Bronchial smooth muscle cell (primary cell): Measurements from ENCODE around the gene ORAI2. TPM values are rescaled to one million over a fixed set of nuclear protein-coding genes. Genes with fewer than 3 reads are reported as not detected.

Experiments used
- total RNA-seq: library from RNA; depleted of rRNA; stranded (reverse); fragments of >200 nt; gene quantifications from 2 replicates; pipeline ENCODE4 v1.2.1, GENCODE V29; 2014

ORAI2 gene
- total RNA-seq, result 27.8 and 27.9 TPM in 2 replicates

DNA sequence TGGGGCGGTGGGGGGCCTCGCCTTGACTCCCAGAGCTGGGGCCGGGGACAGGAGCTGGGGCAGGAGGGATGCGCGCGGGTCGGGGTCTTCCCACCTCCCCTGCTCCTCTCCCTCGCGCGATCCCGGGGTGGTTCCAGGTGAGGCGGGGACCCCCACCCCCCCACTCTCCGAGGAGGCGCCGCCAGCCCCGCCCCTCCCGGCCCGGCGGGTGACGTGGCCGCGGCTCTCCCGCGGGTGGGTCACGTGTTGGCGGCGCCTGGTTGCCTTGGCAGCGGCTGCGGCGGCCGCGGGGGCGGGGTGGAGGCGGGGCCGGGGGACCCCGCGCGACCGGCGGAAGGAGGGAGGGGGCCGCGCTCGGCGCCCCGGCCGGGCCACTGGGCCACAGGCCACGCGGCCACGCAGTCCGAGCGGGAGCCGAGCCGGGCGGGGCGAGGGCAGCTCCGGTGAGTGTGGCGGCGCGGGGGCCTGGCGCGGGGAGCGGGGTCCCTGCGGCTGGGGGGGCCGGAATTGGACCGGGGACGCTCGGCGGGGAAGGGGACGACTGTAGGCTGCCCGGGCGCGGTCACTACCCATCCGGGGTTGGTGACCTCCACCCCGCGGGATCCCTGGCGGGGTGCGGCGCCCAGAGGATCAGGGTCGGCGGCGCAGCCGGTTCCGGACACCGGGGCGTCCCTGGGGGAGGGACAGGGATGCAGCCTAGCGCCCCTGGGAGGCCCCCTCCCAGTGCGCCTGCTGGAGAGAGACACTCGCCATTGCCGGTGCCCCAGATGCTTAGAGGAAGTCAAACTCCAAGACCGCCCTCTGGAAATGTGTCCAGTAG is at the start of gene ORAI2:
Gene ORAI2 (plus strand): TSS at position 357 of the 820 bp plus-strand sequence. CDS start 5,382 bp downstream, outside the sequence.

GRCh38 chr7:102395873-102396709 is 37.3 kb upstream of the ORAI2 start, which contains the start of gene PRKRIP1:
Gene PRKRIP1 (plus strand): TSS chr7:102396363. CDS start chr7:102396412, 49 bp downstream.

GRCh38 chr7:102464577-102465280 is 31.4 kb downstream of the ORAI2 start, which contains the start of the genes ALKBH4 and LRWD1:
Gene ALKBH4 (minus strand): TSS chr7:102464863. CDS start chr7:102464836, 27 bp downstream.
Gene LRWD1 (plus strand): TSS chr7:102464984. CDS start chr7:102465081, 97 bp downstream.

DNA sequence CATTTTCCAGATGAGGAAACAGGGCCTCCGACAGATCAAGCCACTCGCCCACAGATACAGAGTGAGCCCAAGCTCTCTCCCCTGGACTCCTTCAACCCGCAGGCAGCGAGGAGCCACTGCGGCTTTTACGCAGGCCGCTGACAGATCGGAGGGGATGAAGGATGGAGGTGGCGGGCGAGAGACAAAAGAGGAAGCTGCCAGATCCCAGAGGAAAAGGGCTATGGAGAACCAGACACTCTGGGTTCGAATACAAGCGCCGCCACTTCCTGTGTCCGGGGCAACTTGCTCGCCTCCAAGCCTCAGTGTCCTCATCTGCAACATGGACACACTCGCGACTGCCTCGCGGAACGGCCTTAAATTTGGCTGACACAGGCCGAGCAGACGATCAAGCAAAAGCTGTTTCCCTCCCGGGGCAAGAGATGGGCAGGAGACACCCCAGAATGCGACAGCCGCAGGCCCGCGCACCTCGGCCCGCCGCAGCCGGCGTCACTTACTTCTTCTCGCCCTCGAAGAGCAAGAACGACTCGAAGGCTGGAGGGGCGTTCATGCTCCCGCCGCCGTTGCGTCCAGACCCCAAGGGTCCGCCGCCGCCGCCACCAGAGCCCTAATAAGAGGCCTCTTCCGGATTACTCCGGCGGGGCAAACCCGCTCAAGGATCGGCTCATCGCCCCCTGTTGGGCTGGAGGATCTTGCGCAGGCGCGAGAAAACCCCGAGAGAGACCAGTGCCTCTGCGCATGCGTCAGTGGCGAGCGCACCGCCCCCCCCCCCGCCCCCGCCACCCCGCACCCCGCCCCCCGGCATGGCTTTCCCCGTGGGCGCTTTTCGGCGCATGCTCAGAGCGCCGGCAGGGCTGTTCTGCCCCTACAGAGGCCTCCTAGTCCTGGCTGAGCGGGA is 45.2 kb downstream of the ORAI2 start, which contains the start of gene POLR2J:
Gene POLR2J (minus strand): TSS at position 609 of the 895 bp plus-strand sequence. CDS start 62 bp downstream, at position 547.

Other genes with a start within 250 kb of the ORAI2 start
- gene SH2B2, start 146.7 kb upstream of the ORAI2 start, total RNA-seq, result 0.94 and 0.95 TPM in 2 replicates
- not detected in 2 replicates for gene SPDYE6, start 77.1 kb upstream of the ORAI2 start, total RNA-seq
- 9.7 and 14.5 TPM in 2 replicates for gene PRKRIP1, start 37.2 kb upstream of the ORAI2 start, total RNA-seq
- 11.0 and 11.1 TPM in 2 replicates for gene ALKBH4, start 31.3 kb downstream of the ORAI2 start, total RNA-seq
- gene LRWD1, start 31.4 kb downstream of the ORAI2 start, total RNA-seq, result 13.5 and 14.7 TPM in 2 replicates
- 23.2 and 29.8 TPM in 2 replicates for gene POLR2J, start 45.3 kb downstream of the ORAI2 start, total RNA-seq
- 3.2 and 4.6 TPM in 2 replicates for gene RASA4B, start 84.2 kb downstream of the ORAI2 start, total RNA-seq
- 0.86 and 2.5 TPM in 2 replicates for gene UPK3BL2, start 110.1 kb downstream of the ORAI2 start, total RNA-seq
- gene SPDYE2, start 117.7 kb downstream of the ORAI2 start, total RNA-seq, result not detected in 2 replicates
- 18.1 and 21.8 TPM in 2 replicates for gene POLR2J3, start 139.0 kb downstream of the ORAI2 start, total RNA-seq
- gene RASA4, start 183.2 kb downstream of the ORAI2 start, total RNA-seq, result 8.4 and 13.2 TPM in 2 replicates
- 9.3 and 13.2 TPM in 2 replicates for gene UPK3BL1, start 209.2 kb downstream of the ORAI2 start, total RNA-seq
- gene SPDYE2B, start 216.7 kb downstream of the ORAI2 start, total RNA-seq, result not detected in 2 replicates
- 1.7 and 3.5 TPM in 2 replicates for gene POLR2J2, start 238.1 kb downstream of the ORAI2 start, total RNA-seq